GM04503 (cell line): ENCODE data around the gene PUS3.
A peak's percentile ranks its signal among the peaks of the same experiment; 100 is the strongest.

Experiments used
- DNase-seq: peaks from one replicate; pipeline ENCODE4 v3.0.0-alpha.2; 2012; ENCODE audit warnings: low read depth

The PUS3 gene, protein sequence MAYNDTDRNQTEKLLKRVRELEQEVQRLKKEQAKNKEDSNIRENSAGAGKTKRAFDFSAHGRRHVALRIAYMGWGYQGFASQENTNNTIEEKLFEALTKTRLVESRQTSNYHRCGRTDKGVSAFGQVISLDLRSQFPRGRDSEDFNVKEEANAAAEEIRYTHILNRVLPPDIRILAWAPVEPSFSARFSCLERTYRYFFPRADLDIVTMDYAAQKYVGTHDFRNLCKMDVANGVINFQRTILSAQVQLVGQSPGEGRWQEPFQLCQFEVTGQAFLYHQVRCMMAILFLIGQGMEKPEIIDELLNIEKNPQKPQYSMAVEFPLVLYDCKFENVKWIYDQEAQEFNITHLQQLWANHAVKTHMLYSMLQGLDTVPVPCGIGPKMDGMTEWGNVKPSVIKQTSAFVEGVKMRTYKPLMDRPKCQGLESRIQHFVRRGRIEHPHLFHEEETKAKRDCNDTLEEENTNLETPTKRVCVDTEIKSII

GRCh38 chr11:125902927-125903710, at the start of gene PUS3:
Gene PUS3, minus strand, starts transcription at chr11:125903206. Its CDS starts 6,922 bp downstream, at chr11:125896284.
- DNase-seq: peak; percentile 29

GRCh38 chr11:125952559-125952958, 49.6 kb upstream of the PUS3 start:
- DNase-seq: no peak

DNA sequence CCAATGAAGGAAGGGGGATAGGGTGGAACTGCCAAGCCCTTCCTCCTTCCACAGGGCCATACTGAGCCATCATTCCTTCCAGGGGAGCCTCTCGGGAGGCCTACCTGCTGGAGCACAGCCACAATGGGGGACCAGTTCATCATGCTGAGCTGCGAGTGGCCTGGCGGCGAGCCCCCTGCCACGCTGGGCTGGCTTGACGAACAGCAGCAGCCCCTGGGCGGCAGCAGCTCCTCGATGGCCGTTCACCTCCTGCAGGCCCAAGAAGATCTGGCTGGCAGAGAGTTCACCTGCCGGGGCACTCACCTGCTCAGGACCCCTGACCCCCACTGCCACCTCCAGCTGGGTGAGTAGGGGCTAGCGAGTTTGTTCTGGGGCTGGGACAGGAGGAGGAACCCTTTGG, 48.7 kb upstream of the PUS3 start:
- DNase-seq: no peak

DNA sequence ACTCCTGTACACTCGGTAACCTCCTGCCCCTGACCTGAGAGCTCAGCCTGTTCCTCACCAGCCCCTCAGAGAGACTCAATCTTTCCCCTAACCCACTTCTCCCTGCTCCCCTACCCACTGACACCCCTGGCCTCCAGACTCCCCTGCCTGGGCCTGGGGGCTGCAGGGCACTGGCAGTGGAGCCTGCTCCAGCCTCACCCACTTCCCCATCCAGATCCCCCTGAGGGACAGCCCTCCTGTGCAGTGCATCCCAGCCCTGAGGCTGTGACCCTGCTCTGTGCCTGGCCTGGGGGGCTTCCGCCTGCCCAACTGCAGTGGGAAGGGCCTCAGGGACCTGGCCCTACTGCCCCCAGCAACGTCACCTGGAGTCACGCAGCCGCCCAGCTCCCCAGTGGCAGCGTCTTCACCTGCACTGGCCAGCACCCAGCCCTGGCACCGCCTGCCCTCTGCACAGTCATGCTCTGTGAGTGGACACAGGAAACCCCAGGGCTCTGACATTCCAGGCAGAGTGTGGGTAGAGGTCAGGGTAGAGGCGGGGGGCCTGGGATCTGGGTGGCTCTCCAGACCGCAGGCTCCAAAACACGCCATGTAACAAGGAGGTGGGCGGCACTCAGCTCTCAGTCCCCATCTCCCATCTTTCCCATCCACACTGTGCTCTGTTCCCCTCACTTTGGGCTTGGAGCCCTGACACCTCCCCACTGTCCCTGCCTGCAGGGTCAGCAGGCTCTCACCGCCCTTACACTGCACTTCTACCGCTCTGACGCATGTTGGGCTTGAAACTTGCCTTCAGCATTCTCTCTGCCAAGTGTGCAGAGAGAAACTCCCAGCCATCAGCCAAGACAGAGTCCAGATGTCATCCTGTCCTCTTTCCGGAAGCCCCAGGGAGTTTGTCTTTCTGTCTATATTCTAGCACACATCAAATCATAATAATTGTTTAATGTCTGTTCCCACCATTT, 48.0 kb upstream of the PUS3 start:
- no peak for DNase-seq

DNA sequence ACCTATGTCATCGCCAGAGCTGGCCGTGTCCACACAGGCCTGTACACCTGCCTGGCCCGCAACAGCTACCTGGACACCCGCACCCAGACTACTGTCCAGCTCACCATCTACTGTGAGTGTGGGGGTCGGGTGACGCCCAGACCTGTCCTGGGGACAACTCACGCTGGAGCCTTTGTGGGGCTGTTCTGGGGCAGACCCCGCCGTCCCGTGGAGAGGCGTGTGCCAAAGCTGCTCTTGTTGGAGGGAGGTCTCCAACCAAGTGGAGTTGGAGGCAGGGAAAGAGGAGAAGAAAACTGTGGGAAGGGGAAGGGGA, 47.1 kb upstream of the PUS3 start:
- no peak for DNase-seq

DNA sequence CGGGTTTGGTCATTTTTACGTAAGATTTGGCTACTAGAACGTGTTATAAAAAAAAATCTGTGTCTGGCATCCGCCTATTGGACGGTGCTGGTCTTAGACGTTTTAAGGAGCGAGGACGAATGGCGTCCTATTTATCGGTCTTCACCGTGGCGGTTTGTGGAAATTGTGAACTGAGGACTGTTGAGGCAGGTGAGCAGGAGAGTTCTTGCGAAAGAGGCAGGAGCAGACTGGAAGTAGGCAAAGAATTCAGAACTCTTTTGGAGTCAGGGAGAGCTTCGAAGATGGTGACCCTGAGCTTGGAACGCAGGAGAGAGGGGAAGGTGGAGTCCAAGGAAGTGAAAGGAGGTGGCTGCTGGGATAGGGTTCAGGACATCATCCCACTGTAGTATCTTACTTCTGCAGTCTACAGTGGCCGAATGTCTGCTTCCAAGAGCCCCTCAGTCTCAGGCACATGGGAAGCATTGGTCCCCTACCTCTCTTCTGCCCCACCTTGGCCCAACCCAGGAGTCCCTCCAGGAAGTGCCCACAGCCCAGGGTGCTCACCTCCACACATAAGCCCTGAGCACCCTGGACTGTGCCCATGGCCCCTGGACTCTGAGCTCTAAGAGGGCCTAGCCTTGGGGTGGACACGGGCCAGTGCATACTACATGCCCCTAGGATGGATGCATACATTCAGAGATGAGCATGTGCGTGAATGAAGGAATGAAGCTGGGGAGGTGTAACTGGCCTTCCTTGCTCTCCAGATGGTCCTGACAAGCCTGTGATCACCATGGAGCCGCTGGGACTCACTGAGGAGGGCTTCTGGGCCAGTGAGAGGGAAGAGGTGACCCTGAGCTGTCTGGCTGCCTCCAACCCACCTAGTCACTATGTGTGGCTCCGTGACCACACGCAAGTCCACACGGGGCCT, 46.5 kb upstream of the PUS3 start:
- no peak for DNase-seq

GRCh38 chr11:125948278-125949051, 45.5 kb upstream of the PUS3 start:
- no peak for DNase-seq

GRCh38 chr11:125947419-125948277, 44.6 kb upstream of the PUS3 start:
- DNase-seq: no peak

DNA sequence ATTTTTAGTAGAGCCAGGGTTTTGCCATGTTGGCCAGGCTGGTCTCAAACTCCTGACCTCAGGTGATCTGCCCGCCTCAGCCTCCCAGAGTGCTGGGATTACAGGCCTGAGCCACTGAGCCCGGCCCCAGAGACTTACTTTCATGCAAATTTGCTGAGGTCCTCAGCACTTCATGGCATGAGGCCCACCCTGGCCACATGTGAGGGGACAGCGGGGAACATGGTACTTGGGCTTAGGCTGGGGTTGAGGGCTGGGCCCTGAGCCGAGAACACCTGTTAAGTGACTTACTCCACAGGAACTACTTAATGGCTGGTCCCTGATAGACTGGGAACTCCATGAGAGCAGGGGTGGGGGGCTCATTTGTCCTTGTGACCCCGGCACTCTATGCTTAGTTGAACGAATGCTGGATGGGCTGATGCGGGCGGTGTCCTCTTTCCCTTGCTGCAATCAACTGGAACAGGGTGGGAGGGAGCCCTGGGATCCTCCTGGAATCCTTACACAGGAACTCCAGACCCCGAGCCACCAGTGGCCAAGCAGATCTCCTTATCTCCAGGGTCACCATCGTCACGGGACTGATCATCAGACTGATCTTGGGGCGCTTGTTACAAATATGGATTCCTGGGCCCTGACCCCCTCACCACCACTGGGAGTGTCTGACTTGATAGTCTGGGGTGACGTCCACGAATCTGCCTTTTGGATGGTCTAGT, 43.9 kb upstream of the PUS3 start:
- DNase-seq: no peak

GRCh38 chr11:125945797-125946520, 43.0 kb upstream of the PUS3 start, which contains the start of gene VSIG10L2:
Gene VSIG10L2, plus strand, starts transcription at chr11:125946044. Its CDS starts 12 bp downstream, at chr11:125946056.
- no peak for DNase-seq

DNA sequence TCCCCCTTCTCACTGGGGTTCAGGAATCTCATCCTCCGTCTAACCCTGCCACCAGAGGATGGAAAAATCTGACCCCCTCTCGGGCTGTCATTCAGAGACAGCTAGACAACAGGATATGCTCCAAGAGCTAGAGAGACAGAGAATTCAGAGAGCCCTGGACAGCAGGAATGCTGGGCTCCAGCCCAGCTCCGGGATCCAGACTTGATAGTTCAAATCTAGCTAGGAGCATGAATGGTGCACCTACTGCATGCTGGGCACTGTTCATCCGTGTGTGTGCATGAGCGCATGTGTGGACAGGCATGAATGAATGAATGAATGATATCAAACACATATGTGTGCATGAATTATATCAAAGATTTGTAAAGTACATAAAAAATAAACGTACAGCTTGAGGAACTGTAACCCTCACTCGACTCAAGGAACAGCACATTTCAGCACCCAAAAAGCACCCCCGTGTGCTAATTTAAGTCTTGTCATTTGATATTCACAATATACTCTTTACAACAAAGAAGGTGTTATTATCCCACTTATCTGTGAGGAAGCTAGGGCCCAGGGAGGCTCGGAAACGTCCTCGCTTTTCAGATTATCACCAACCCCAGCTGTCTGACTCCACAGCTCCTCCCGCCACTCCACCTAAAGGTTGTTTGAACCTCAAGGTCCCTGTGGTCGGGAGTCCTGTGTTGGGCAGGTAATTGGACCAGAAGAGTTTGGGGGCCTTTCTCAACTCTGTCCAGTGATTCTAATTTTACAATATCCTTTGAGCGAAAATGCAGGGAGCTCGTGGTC, 42.2 kb upstream of the PUS3 start:
- DNase-seq: no peak

- no peak for DNase-seq
Measured at GRCh38 chr11:125944350-125945010, 41.5 kb upstream of the PUS3 start.

DNA sequence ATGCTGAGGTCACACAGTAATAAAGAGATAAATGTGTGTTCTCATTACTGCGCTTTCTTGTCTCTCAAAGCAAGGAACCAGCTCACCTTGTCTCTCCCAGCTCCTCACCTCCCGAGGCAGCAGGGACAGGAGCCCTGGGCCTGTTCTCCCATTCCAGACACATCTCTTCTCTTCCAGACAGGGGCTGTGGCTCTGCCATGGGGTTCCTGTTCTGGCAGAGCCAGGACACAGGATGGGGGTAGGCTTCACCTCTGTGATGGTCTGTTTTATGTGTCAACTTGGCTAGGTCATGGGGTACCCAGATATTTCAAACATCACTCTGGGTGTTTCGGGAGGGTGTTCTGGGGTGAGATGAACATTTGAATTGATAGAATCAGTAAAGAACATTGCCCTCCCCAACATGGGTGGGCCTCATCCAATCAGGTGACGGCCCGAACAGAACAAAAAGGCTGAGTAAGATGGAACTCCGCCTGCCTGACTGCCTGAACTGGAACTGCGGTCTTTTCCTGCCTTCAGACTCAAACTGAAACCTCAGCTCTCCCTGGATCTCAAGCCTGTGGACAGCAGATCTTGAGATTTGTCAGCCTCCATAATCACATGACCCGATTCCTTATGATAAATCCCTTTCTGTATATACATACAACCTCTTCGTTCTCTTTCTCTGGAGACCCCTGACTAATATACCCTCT, 40.8 kb upstream of the PUS3 start:
- no peak for DNase-seq

- no peak for DNase-seq
Measured at GRCh38 chr11:125942771-125943428, 39.9 kb upstream of the PUS3 start.
